MCF 10A (cell line): ENCODE measurements around the gene LIG1. TPM values are rescaled to one million over a fixed set of nuclear protein-coding genes. Genes with fewer than 3 reads are reported as not detected.

ENCODE experiments used
- BruUV-seq: library from RNA; stranded (reverse); fragments of 400-500 nt; replicated peaks from 2 replicates; lab custom pipeline; 2021; lab: Mats Ljungman, UMichigan
- CTCF ChIA-PET: fragments of 300-600 bp; sonication (Branson Sonifier 250); formaldehyde crosslinking; extraction: SDS; loops from one replicate; lab custom pipeline; 2021; ENCODE audit warnings: antibody characterized with exemption, inconsistent platforms; lab: Yijun Ruan, JAX
- POLR2A ChIA-PET: fragments of 300-600, 350-650 bp; sonication (Branson Sonifier 250); formaldehyde crosslinking; extraction: SDS; loops from one replicate; lab custom pipeline; 2020; ENCODE audit warnings: antibody characterized with exemption, inconsistent platforms; lab: Yijun Ruan, JAX
- DNase-seq: peaks from one replicate; pipeline ENCODE4 v3.0.0-alpha.2; 2018; ENCODE audit not compliant: unreplicated experiment
- H3K27ac Mint-ChIP-seq: one replicate; pipeline ENCODE4 v1.8.0; 2022; ENCODE audit warnings: mild to moderate bottlenecking, low read depth, mixed read lengths; ENCODE audit not compliant: unreplicated experiment
- H3K27me3 Mint-ChIP-seq: one replicate; pipeline ENCODE4 v1.8.0; 2022; ENCODE audit warnings: mixed read lengths; ENCODE audit not compliant: insufficient read depth, unreplicated experiment
- H3K36me3 Mint-ChIP-seq: one replicate; pipeline ENCODE4 v1.8.0; 2022; ENCODE audit warnings: mild to moderate bottlenecking, moderate library complexity, mixed read lengths; ENCODE audit not compliant: insufficient read depth, unreplicated experiment
- H3K4me1 Mint-ChIP-seq: one replicate; pipeline ENCODE4 v1.8.0; 2022; ENCODE audit warnings: mixed read lengths; ENCODE audit not compliant: insufficient read depth, unreplicated experiment
- H3K4me3 Mint-ChIP-seq: one replicate; pipeline ENCODE4 v1.8.0; 2022; ENCODE audit warnings: mild to moderate bottlenecking, moderate library complexity, mixed read lengths; ENCODE audit not compliant: unreplicated experiment
- H3K9me3 Mint-ChIP-seq: one replicate; pipeline ENCODE4 v1.8.0; 2022; ENCODE audit warnings: mixed read lengths; ENCODE audit not compliant: unreplicated experiment
- CTCF ChIP-seq: fragments of 200-600 bp; IDR thresholded peaks from one replicate; pipeline ENCODE4 v1.8.0; 2022; ENCODE audit warnings: antibody characterized with exemption, mild to moderate bottlenecking; ENCODE audit not compliant: unreplicated experiment
- intact Hi-C: fragments of 100-400 bp; cut with micrococcal nuclease; formaldehyde crosslinking; loops from 2 replicates; pipeline ENCODE4 v1.14.1; 2022
- total RNA-seq: library from RNA; stranded (reverse); gene quantifications from 2 replicates; pipeline ENCODE4 v1.2.3, GENCODE V29; 2022

LIG1 gene
- total RNA-seq, 1 experiment from 2014 or later = 14.6 TPM

DNA sequence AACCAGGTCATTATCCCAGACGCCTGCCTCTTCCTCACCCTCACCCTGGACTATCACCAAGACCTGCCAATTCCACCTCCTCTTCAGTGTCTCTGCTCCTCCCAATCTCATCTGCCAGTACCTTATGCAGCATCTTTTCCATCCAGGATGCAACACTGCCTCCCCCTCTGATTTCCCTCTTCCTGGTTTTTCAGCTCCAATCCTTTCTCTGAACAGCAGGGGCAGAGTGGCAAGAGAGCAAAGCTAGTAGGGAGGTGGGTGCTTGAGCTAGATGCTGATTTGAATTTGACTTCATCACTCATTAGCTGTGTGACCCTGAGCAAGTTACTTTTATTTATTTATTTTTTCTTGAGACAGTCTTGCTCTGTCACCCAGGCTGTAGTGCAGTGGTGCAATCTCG, 100.7 kb downstream of the LIG1 start:
- no peak for DNase-seq
- no peak for TF ChIP-seq CTCF
- Mint-ChIP-seq H3K9me3 (peaks cover 5% of the 10 kb centered on the region), H3K4me3 (no peak overlapping the region), H3K27me3 (peaks cover 26% of the 10 kb centered on the region), H3K27ac (no peak overlapping the region), H3K4me1 (no peaks in the 10 kb centered on the region), H3K36me3 (peaks cover 6% of the 10 kb centered on the region)
- no TSS peak for BruUV-seq
- ChIA-PET CTCF (interaction anchor here (0.6 to 1.0 kb wide), 5 partner anchors 16 to 279 kb away, joined by 3 to 4 read pairs (median 3); no protein-coding TSS in a partner anchor), POLR2A (no interaction called here)
- intact Hi-C loops = no loop called here

Other genes with a start within 250 kb of the LIG1 start
- gene BSPH1, start 178.2 kb downstream of the LIG1 start, total RNA-seq = not detected in 2 replicates
- gene ELSPBP1, start 175.7 kb downstream of the LIG1 start, total RNA-seq = not detected in 2 replicates
- not detected in 2 replicates for gene CABP5, start 126.3 kb downstream of the LIG1 start, total RNA-seq
- 1.1 and 1.4 TPM in 2 replicates for gene PLA2G4C, start 59.5 kb downstream of the LIG1 start, total RNA-seq
- 4.8 and 5.5 TPM in 2 replicates for gene ZSWIM9, start 336 bp upstream of the LIG1 start, total RNA-seq
- 16.0 and 24.0 TPM in 2 replicates for gene CARD8, start 85.6 kb upstream of the LIG1 start, total RNA-seq
- gene ZNF114, start 99.7 kb upstream of the LIG1 start, total RNA-seq = not detected in 2 replicates
- gene EMP3, start 155.2 kb upstream of the LIG1 start, total RNA-seq = 190 and 198 TPM in 2 replicates
- 6.0 and 7.6 TPM in 2 replicates for gene TMEM143, start 193.6 kb upstream of the LIG1 start, total RNA-seq
- gene SYNGR4, start 194.0 kb upstream of the LIG1 start, total RNA-seq = not detected in 2 replicates
- 113 and 134 TPM in 2 replicates for gene KDELR1, start 221.2 kb upstream of the LIG1 start, total RNA-seq
- gene GRIN2D, start 223.3 kb upstream of the LIG1 start, total RNA-seq = 0.35 and 0.39 TPM in 2 replicates